Keratinocyte (primary cell): Measurements from ENCODE around the gene OLIG1.

Source experiments
- CTCF ChIP-seq, 3 experiments: IDR thresholded peaks in 1 of 3; conservative IDR thresholded peaks in 1 of 3; optimal IDR thresholded peaks in 1 of 3; 2 replicates in 2 of 3; 3 replicates in 1 of 3; pipeline versions ENCODE3 to v1.5.1; 2011; ENCODE audit warnings: low read length in 3 of 3, mild to moderate bottlenecking in 3 of 3, moderate library complexity in 2 of 3, control low read depth in 1 of 3, inconsistent platforms in 1 of 3; ENCODE audit not compliant: insufficient read depth in 2 of 3; ENCODE audit errors: extremely low read depth in 1 of 3
- EZH2 ChIP-seq: IDR thresholded peaks from one replicate; pipeline ENCODE4 v1.6.1; 2012; ENCODE audit warnings: inconsistent platforms, mild to moderate bottlenecking, low read length, moderate library complexity

DNA sequence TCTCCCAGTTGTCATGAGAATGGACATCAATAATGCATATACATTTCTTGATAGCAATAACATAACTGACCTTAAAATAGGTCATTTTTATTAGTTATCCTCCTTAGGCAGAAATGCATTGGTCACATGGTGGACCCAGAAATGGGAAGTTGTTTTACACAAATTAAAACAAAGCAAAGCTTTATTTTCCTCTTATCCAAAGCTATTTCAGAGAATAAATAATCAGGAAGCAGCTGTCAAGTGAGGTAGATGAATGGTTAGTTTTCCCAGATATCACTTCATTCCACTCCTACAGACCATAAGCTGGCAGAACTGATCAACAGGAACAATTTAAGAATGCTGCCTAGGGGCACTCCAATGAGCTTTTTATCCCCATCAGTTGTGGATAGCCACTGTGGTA lies 16.0 kb upstream of the OLIG1 start:
- TF ChIP-seq EZH2 (no peak), CTCF (optimal IDR thresholded peaks at IDR 0.05 in 1 of 3, IDR thresholded peaks at IDR 0.05 in 1 of 3, conservative IDR thresholded peaks at IDR 0.05 in 1 of 3; ENCODE audit: extremely low read depth in 1 of 3, insufficient read depth in 2 of 3, low read length in 3 of 3) (no peak)
